A549 (cell line): ENCODE measurements around the gene PODN. TPM values are rescaled to one million over a fixed set of nuclear protein-coding genes. Genes with fewer than 3 reads are reported as not detected.

Experiments used
- ATAC-seq, 2 experiments: fragments of 200-7000 bp in 1 of 2; fragments of >200 bp in 1 of 2; cut with Nextera tagmentation in 1 of 2; cut with Tn5 transposase in 1 of 2; 3 replicates each; pipeline versions ENCODE4 v1.8.0 to v1.9.1; 2018 to 2020; ENCODE audit warnings: mild to moderate bottlenecking in 1 of 2, moderate library complexity in 1 of 2
- CTCF ChIA-PET: fragments of 300-600 bp; sonication (Branson Sonifier 250); formaldehyde crosslinking; extraction: SDS; loops from one replicate; lab custom pipeline; 2021; ENCODE audit warnings: antibody characterized with exemption, inconsistent platforms; lab: Yijun Ruan, JAX
- POLR2A ChIA-PET: fragments of 350-600 bp; formaldehyde crosslinking; extraction: SDS; loops from one replicate; lab custom pipeline; 2021; ENCODE audit warnings: antibody characterized with exemption, inconsistent platforms; lab: Yijun Ruan, JAX
- DNase-seq, 2 experiments: peaks; one replicate each; pipeline versions ENCODE4 v3.0.0 to v3.0.0-alpha.2; 2011 to 2016; ENCODE audit warnings: low read depth in 1 of 2, low spot score in 1 of 2
- FAIRE-seq: peaks from 2 replicates; lab custom pipeline; 2011; peaks lifted over from hg19 to GRCh38; lab: Jason Lieb, UNC
- H3K27ac ChIP-seq, 2 experiments: fragments of >200 bp; sonication (Bioruptor Twin); formaldehyde crosslinking; 3 replicates each; pipeline ENCODE4 v1.5.1; 2016 to 2017
- H3K4me1 ChIP-seq: fragments of >200 bp; sonication (Bioruptor Twin); formaldehyde crosslinking; 3 replicates; pipeline ENCODE4 v1.6.1; 2016
- H3K4me2 ChIP-seq: fragments of >200 bp; sonication (Bioruptor Twin); formaldehyde crosslinking; 3 replicates; pipeline ENCODE4 v1.6.1; 2016
- H3K4me3 ChIP-seq: fragments of >200 bp; sonication (Bioruptor Twin); formaldehyde crosslinking; 3 replicates; pipeline ENCODE4 v1.5.1; 2016
- H3K9me3 ChIP-seq: fragments of >200 bp; sonication (Bioruptor Twin); formaldehyde crosslinking; 3 replicates; pipeline ENCODE4 v1.6.1; 2016
- ATOH8 ChIP-seq: fragments of 250-450 bp; sonication (Bioruptor Pico); IDR thresholded peaks from 2 replicates; pipeline ENCODE4 v1.5.0; 2020; ENCODE audit warnings: low read depth, mild to moderate bottlenecking, moderate library complexity
- CBX2 ChIP-seq: fragments of 200-600 bp; sonication (generic); IDR thresholded peaks from 2 replicates; pipeline ENCODE4 v1.6.1; 2016; ENCODE audit warnings: low read depth, mild to moderate bottlenecking, borderline replicate concordance
- CEBPB ChIP-seq, 2 experiments: fragments of >200 bp in 1 of 2; sonication (Bioruptor Twin) in 1 of 2; formaldehyde crosslinking in 1 of 2; IDR thresholded peaks; 2 replicates each; pipeline ENCODE4 v1.6.1; 2012 to 2016
- CHD4 ChIP-seq: fragments of 200-600 bp; sonication (generic); IDR thresholded peaks from 2 replicates; pipeline ENCODE4 v1.6.1; 2016; ENCODE audit warnings: antibody characterized with exemption, mild to moderate bottlenecking, borderline replicate concordance
- E2F6 ChIP-seq: IDR thresholded peaks from 2 replicates; pipeline ENCODE4 v1.6.1; 2012; ENCODE audit warnings: low read depth, borderline replicate concordance
- EP300 ChIP-seq, 2 experiments: fragments of >200 bp; sonication (Bioruptor Twin); formaldehyde crosslinking; IDR thresholded peaks; 2 replicates in 1 of 2; 3 replicates in 1 of 2; pipeline ENCODE4 v1.6.1; 2016 to 2017
- FOSB ChIP-seq: fragments of 250-450 bp; sonication (Bioruptor Pico); IDR thresholded peaks from 2 replicates; pipeline ENCODE4 v1.5.0; 2020; ENCODE audit warnings: mild to moderate bottlenecking, moderate library complexity
- FOSL2 ChIP-seq, 2 experiments: fragments of 450-650 bp in 1 of 2; fragments of >200 bp in 1 of 2; sonication (Bioruptor Twin) in 1 of 2; formaldehyde crosslinking; IDR thresholded peaks; 2 replicates each; pipeline versions ENCODE4 v1.5.0 to v1.6.1; 2016 to 2020; ENCODE audit warnings: mild to moderate bottlenecking in 1 of 2, moderate library complexity in 1 of 2
- FOXS1 ChIP-seq: fragments of 250-450 bp; sonication (Bioruptor Pico); IDR thresholded peaks from 2 replicates; pipeline ENCODE4 v1.5.0; 2020; ENCODE audit warnings: mild to moderate bottlenecking, moderate library complexity
- GATA3 ChIP-seq: IDR thresholded peaks from 2 replicates; pipeline ENCODE4 v1.6.1; 2012; ENCODE audit warnings: borderline replicate concordance
- HDAC2 ChIP-seq: fragments of 200-600 bp; sonication (generic); IDR thresholded peaks from 2 replicates; pipeline ENCODE4 v1.6.1; 2016
- HES2 ChIP-seq: fragments of >200 bp; sonication (Bioruptor Twin); formaldehyde crosslinking; IDR thresholded peaks from 2 replicates; pipeline ENCODE4 v1.6.1; 2016
- HEYL ChIP-seq: fragments of 250-450 bp; sonication (Bioruptor Pico); IDR thresholded peaks from 2 replicates; pipeline ENCODE4 v1.8.0; 2021; ENCODE audit warnings: mild to moderate bottlenecking, moderate library complexity
- HOXB13 ChIP-seq: fragments of 250-450 bp; sonication (Bioruptor Pico); IDR thresholded peaks from 2 replicates; pipeline ENCODE4 v1.5.0; 2020; ENCODE audit warnings: low read depth, mild to moderate bottlenecking, moderate library complexity
- MYC ChIP-seq: IDR thresholded peaks from 2 replicates; pipeline ENCODE4 v1.6.1; 2012; ENCODE audit warnings: mild to moderate bottlenecking, inconsistent platforms, low read length, improper control_type of control experiment, borderline replicate concordance
- NFE2L2 ChIP-seq: fragments of 150-350 bp; conservative IDR thresholded peaks from 2 replicates; pipeline ENCODE4 v1.6.1; 2014; ENCODE audit warnings: low read length
- NPAS2 ChIP-seq: fragments of 250-450 bp; sonication (Bioruptor Pico); IDR thresholded peaks from 2 replicates; pipeline ENCODE4 v1.8.0; 2022; ENCODE audit warnings: mild to moderate bottlenecking, moderate library complexity, borderline replicate concordance
- PBX3 ChIP-seq: IDR thresholded peaks from 2 replicates; pipeline ENCODE4 v1.6.1; 2012
- PHF8 ChIP-seq: fragments of 200-600 bp; sonication (generic); IDR thresholded peaks from 2 replicates; pipeline ENCODE4 v1.6.1; 2016; ENCODE audit warnings: low read depth, mild to moderate bottlenecking, antibody characterized with exemption, moderate library complexity, borderline replicate concordance
- POLR2AphosphoS2 ChIP-seq: conservative IDR thresholded peaks from 2 replicates; pipeline ENCODE4 v1.6.1; 2012; ENCODE audit warnings: low read length, improper control_type of control experiment, inconsistent platforms
- RAD21 ChIP-seq, 2 experiments: fragments of >200 bp in 1 of 2; sonication (Bioruptor Twin) in 1 of 2; formaldehyde crosslinking in 1 of 2; IDR thresholded peaks in 1 of 2; conservative IDR thresholded peaks in 1 of 2; 2 replicates in 1 of 2; 3 replicates in 1 of 2; pipeline ENCODE4 v1.6.1; 2012 to 2018; ENCODE audit warnings: inconsistent platforms in 1 of 2
- RFX5 ChIP-seq: fragments of 450-650 bp; IDR thresholded peaks from 2 replicates; pipeline ENCODE4 v1.7.1; 2014; ENCODE audit warnings: antibody characterized with exemption, mild to moderate bottlenecking, moderate library complexity
- RNF2 ChIP-seq: fragments of 200-600 bp; sonication (generic); IDR thresholded peaks from 2 replicates; pipeline ENCODE4 v1.6.1; 2016; ENCODE audit warnings: low read depth, mild to moderate bottlenecking, antibody characterized with exemption, moderate library complexity, borderline replicate concordance
- TP53 ChIP-seq: fragments of 250-450 bp; sonication (Bioruptor Pico); IDR thresholded peaks from 2 replicates; pipeline ENCODE4 v1.5.0; 2021; ENCODE audit warnings: mild to moderate bottlenecking, moderate library complexity
- ZFP36 ChIP-seq: fragments of 450-650 bp; IDR thresholded peaks from 2 replicates; pipeline ENCODE4 v1.6.1; 2014; ENCODE audit warnings: borderline replicate concordance; ENCODE audit not compliant: partially characterized antibody
- WGBS: methylation state at CpG from one replicate; pipeline ENCODE4 v1.1.6; 2017; ENCODE audit errors: missing lambda C conversion rate; 5-methylcytosine and 5-hydroxymethylcytosine counted together
- polyA plus RNA-seq, 4 experiments: library from polyadenylated mRNA; depleted of rRNA in 3 of 4; stranded (reverse); fragments of >200 nt; fragmentation: RNase III in 1 of 4; extraction: RNeasy Plus Mini Kit Qiagen cat#74134 plus additional on column Dnase treatment in 1 of 4; gene quantifications; 2 replicates in 3 of 4; 3 replicates in 1 of 4; pipeline ENCODE4 v1.2.3, GENCODE V29; 2011 to 2017

PODN gene
- polyA plus RNA-seq, 2 of the 4 experiments (the other 2 are of a cell fraction): 0.05 TPM; not detected in 1

- CTCF ChIA-PET: no interaction called here
- H3K27ac ChIP-seq: no peak overlapping the region; a peak in 1 of 6 replicates
Observed at GRCh38 chr1:53093451-53093754, 31.4 kb downstream of the PODN start.

GRCh38 chr1:53093778-53094532, 31.9 kb downstream of the PODN start:
- H3K27ac ChIP-seq: peak overlapping the region in 1 of 2 experiments; percentile 45; a peak in 1 of 6 replicates
- H3K4me3 ChIP-seq: no peak overlapping the region
- CTCF ChIA-PET: no interaction called here
- 87% methylated on average over 18 of the region's 20 CpGs for WGBS
- H3K4me2 ChIP-seq: no peak overlapping the region
- TF ChIP-seq PHF8 (no peak), POLR2AphosphoS2 (no peak), CBX2 (no peak), FOSL2 (IDR thresholded peaks at IDR 0.05) (no peak), FOSL2 (CRISPR knock-in tag; IDR thresholded peaks at IDR 0.05) (no peak), MYC (no peak), FOXS1 (CRISPR knock-in tag) (no peak), ATOH8 (CRISPR knock-in tag) (no peak)
- POLR2A ChIA-PET: no interaction called here
- DNase-seq (no peak), FAIRE-seq (no peak), ATAC-seq (no peak; a peak in 1 of 6 replicates)
- H3K4me1 ChIP-seq: peaks cover 13% of the 10 kb centered on the region
- H3K9me3 ChIP-seq: peaks cover 7% of the 10 kb centered on the region; the same call in 1 of the 3 replicates

More at GRCh38 chr1:53093451-53093754, 31.4 kb downstream of the PODN start:
- Histone ChIP-seq H3K9me3 (peaks cover 1% of the 10 kb centered on the region; the same call in 1 of the 3 replicates), H3K4me3 (no peak overlapping the region), H3K4me1 (peaks cover 16% of the 10 kb centered on the region), H3K4me2 (no peak overlapping the region)
- DNase-seq (no peak), ATAC-seq (no peak), FAIRE-seq (no peak)
- TF ChIP-seq RAD21 (conservative IDR thresholded peaks at IDR 0.05 in 1 of 2, IDR thresholded peaks at IDR 0.05 in 1 of 2): no peak
- no peak for TF ChIP-seq GATA3
- no peak for TF ChIP-seq ATOH8 (CRISPR knock-in tag)
- TF ChIP-seq ZFP36: no peak
- TF ChIP-seq HEYL (CRISPR knock-in tag): no peak
- TF ChIP-seq MYC: no peak
- WGBS: 97% methylated on average over 5 of the region's 8 CpGs
- POLR2A ChIA-PET: no interaction called here

- 40% methylated on average over 2 of the region's 13 CpGs for WGBS
- peak overlapping the region in 1 of 2 experiments; percentile 45; a peak in 1 of 6 replicates for H3K27ac ChIP-seq
- peaks cover 8% of the 10 kb centered on the region for H3K4me1 ChIP-seq
- ChIA-PET POLR2A (no interaction called here), CTCF (no interaction called here)
- FAIRE-seq: no peak
- H3K4me2 ChIP-seq: no peak overlapping the region
- H3K4me3 ChIP-seq: no peak overlapping the region
- ATAC-seq: peak in 1 of 2 experiments; percentile 11; a peak in 3 of 6 replicates
- TF ChIP-seq RFX5 (no peak), ZFP36 (no peak), HOXB13 (no peak), E2F6 (no peak), PBX3 (no peak), HES2 (no peak), CEBPB (IDR thresholded peaks at IDR 0.05) (no peak), CHD4 (no peak), RNF2 (no peak), NFE2L2 (no peak), FOSB (no peak), EP300 (IDR thresholded peaks at IDR 0.05) (no peak), ATOH8 (CRISPR knock-in tag) (no peak), NPAS2 (CRISPR knock-in tag) (no peak), MYC (no peak), PHF8 (no peak), HDAC2 (no peak), TP53 (no peak)
- no peak for DNase-seq
- H3K9me3 ChIP-seq: peaks cover 9% of the 10 kb centered on the region; the same call in 1 of the 3 replicates
Observed at GRCh38 chr1:53094533-53094919, 32.5 kb downstream of the PODN start.
